ENCODE data around the gene C12orf50.

DNA sequence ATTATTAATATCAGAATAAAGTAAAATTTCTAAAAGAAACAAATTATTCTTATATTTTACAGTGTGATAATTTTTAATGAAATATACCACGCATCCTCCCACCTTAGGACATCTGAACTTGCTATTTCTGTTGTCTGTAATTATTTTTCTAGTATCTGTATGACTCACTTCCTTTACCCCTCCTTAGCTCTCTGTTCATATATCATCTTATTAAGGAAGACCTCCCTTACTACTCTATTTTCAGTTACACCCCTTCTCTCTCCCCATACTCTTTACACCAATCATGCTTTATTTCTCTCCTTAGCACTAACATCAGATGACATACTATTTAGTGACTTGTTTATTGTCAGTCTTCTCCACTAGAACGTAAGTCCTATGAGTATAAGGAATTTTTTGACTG is 34.2 kb upstream of the C12orf50 start:
- no peak for TF ChIP-seq TARDBP (IDR thresholded peaks at IDR 0.05)
- TF ChIP-seq HSF4 (CRISPR knock-in tag; IDR thresholded peaks at IDR 0.05; ENCODE audit: borderline replicate concordance) = no peak
- TF ChIP-seq NR2C1 (IDR thresholded peaks at IDR 0.05) = no peak
- TF ChIP-seq NR2C1 (tag; IDR thresholded peaks at IDR 0.05) = no peak
- TF ChIP-seq, protein P1, sequence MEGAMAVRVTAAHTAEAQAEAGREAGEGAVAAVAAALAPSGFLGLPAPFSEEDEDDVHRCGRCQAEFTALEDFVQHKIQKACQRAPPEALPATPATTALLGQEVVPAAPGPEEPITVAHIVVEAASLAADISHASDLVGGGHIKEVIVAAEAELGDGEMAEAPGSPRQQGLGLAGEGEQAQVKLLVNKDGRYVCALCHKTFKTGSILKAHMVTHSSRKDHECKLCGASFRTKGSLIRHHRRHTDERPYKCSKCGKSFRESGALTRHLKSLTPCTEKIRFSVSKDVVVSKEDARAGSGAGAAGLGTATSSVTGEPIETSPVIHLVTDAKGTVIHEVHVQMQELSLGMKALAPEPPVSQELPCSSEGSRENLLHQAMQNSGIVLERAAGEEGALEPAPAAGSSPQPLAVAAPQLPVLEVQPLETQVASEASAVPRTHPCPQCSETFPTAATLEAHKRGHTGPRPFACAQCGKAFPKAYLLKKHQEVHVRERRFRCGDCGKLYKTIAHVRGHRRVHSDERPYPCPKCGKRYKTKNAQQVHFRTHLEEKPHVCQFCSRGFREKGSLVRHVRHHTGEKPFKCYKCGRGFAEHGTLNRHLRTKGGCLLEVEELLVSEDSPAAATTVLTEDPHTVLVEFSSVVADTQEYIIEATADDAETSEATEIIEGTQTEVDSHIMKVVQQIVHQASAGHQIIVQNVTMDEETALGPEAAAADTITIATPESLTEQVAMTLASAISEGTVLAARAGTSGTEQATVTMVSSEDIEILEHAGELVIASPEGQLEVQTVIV (CRISPR knock-in tag; IDR thresholded peaks at IDR 0.05; ENCODE audit: borderline replicate concordance) = no peak
- TF ChIP-seq, protein P2, sequence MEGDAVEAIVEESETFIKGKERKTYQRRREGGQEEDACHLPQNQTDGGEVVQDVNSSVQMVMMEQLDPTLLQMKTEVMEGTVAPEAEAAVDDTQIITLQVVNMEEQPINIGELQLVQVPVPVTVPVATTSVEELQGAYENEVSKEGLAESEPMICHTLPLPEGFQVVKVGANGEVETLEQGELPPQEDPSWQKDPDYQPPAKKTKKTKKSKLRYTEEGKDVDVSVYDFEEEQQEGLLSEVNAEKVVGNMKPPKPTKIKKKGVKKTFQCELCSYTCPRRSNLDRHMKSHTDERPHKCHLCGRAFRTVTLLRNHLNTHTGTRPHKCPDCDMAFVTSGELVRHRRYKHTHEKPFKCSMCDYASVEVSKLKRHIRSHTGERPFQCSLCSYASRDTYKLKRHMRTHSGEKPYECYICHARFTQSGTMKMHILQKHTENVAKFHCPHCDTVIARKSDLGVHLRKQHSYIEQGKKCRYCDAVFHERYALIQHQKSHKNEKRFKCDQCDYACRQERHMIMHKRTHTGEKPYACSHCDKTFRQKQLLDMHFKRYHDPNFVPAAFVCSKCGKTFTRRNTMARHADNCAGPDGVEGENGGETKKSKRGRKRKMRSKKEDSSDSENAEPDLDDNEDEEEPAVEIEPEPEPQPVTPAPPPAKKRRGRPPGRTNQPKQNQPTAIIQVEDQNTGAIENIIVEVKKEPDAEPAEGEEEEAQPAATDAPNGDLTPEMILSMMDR (IDR thresholded peaks at IDR 0.05 in 2 of 3, conservative IDR thresholded peaks at IDR 0.05 in 1 of 3; ENCODE audit: insufficient read depth in 2 of 3, low read depth in 1 of 3, low read length in 3 of 3) = no peak
- TF ChIP-seq ZNF766 (CRISPR knock-in tag; conservative IDR thresholded peaks at IDR 0.05) = no peak
- TF ChIP-seq MEF2D (tag; conservative IDR thresholded peaks at IDR 0.05; ENCODE audit: low read depth) = no peak
- TF ChIP-seq, protein P3, sequence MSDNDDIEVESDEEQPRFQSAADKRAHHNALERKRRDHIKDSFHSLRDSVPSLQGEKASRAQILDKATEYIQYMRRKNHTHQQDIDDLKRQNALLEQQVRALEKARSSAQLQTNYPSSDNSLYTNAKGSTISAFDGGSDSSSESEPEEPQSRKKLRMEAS (CRISPR knock-in tag; IDR thresholded peaks at IDR 0.05) = no peak
- TF ChIP-seq STAG1 (CRISPR knock-in tag; IDR thresholded peaks at IDR 0.05; ENCODE audit: borderline replicate concordance) = no peak
